ENCODE data around the gene KIRREL2.

Gene KIRREL2

GRCh38 chr19:35845215-35846037 lies 11.3 kb upstream of the KIRREL2 start:
- TF ChIP-seq CTCF (conservative IDR thresholded peaks at IDR 0.05; ENCODE audit: low read length), result no peak
- H3K4me3 ChIP-seq (ENCODE audit: low read length), result no peak overlapping the region; the same call in 1 of the 2 replicates
- DNase-seq (ENCODE audit: low read depth), result no peak

- no peak for TF ChIP-seq CTCF (conservative IDR thresholded peaks at IDR 0.05; ENCODE audit: low read length)
- no peak for DNase-seq (ENCODE audit: low read depth)
- H3K4me3 ChIP-seq (ENCODE audit: low read length), result no peak overlapping the region
Measured at GRCh38 chr19:35846038-35846668, 10.6 kb upstream of the KIRREL2 start.

GRCh38 chr19:35847911-35848310 lies 8.8 kb upstream of the KIRREL2 start:
- TF ChIP-seq CTCF (conservative IDR thresholded peaks at IDR 0.05; ENCODE audit: low read length), result no peak
- H3K4me3 ChIP-seq (ENCODE audit: low read length), result no peak overlapping the region
- DNase-seq (ENCODE audit: low read depth), result no peak

- no peak overlapping the region for H3K4me3 ChIP-seq (ENCODE audit: low read length)
- DNase-seq (ENCODE audit: low read depth), result no peak
- TF ChIP-seq CTCF (conservative IDR thresholded peaks at IDR 0.05; ENCODE audit: low read length), result no peak
Measured at GRCh38 chr19:35848486-35848885, 8.2 kb upstream of the KIRREL2 start.

- no peak overlapping the region for H3K4me3 ChIP-seq (ENCODE audit: low read length)
- no peak for DNase-seq (ENCODE audit: low read depth)
- no peak for TF ChIP-seq CTCF (conservative IDR thresholded peaks at IDR 0.05; ENCODE audit: low read length)
Measured at GRCh38 chr19:35848919-35849505, 7.7 kb upstream of the KIRREL2 start.

- TF ChIP-seq CTCF (conservative IDR thresholded peaks at IDR 0.05; ENCODE audit: low read length), result no peak
- H3K4me3 ChIP-seq (ENCODE audit: low read length), result no peak overlapping the region
- no peak for DNase-seq (ENCODE audit: low read depth)
Measured at GRCh38 chr19:35851213-35852028, 5.3 kb upstream of the KIRREL2 start.
